GM04503 (cell line): ENCODE measurements around the gene ZNF80.
A peak's percentile ranks its signal among the peaks of the same experiment; 100 is the strongest.
"Not testable (repeated sequence)": the region's sequence is repeated elsewhere in the genome, so short reads cannot be mapped to it uniquely, and the experiment has no call there.

ENCODE experiments used
- DNase-seq: peaks from one replicate; pipeline ENCODE4 v3.0.0-alpha.2; 2012; ENCODE audit warnings: low read depth

The ZNF80 gene

DNA sequence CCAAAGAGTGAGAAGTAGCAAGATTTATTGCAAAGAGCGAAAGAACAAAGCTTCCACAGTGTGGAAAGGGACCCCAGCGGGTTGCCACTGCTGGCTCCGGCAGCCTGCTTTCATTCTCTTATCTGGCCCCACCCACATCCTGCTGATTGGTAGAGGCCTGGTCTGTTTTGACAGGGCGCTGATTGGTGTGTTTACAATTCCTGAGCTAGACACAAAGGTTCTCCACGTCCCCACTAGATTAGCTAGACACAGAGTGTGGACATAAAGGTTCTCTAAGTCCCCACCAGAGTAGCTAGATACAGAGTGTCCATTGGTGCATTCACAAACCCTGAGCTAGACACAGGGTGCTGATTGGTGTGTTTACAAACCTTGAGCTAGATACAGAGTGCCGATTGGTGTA lies at the start of gene ZNF80:
Gene ZNF80, minus strand, starts transcription at position 101 of the 400 bp plus-strand sequence. CDS start 504 bp downstream, outside the sequence.
- DNase-seq = not testable (repeated sequence)

DNA sequence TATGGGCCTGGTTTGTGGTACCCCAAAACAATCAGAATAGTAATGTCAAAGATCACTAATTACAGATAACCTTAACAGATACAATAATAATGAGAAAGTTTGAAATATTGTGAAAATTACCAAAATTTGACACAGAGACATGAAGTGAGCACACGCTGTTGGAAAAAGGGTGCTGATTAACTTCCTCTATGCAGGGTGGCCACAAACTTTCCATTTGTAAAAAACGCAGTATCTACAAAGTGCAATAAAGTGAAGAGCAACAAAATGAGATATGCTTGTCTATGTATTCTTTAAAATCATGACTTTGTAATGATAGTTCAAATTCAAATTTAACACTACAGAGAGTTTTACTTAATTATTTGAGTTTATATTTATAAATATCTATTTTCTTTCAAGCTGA lies 48.9 kb upstream of the ZNF80 start:
- no peak for DNase-seq

DNA sequence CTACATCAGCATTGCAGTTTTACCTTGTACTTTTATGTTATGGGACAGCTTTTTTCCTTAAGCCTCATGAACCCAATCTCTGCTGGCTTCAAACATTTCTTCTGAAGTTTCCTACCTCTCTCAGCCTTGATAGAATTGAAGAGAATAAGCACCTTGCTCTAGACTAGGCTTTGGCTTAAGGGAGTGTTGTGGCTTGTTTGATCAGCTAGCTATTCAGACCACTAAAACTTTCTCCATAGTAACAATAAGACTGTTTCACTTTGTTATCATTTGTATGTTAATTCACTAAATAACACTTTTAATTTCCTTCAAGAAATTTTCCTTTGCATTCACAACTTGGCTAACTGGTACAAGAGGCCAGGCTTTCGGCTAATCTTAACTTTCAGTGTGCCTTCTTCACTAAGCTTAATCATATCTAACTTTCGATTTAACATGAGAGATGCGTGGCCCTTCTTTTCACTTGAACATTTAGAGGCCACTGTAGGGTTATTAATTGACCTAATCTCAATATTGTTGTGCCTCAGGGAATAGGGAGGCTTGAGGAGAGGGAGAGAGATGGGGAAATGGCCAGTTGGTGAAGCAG lies 48.4 kb upstream of the ZNF80 start:
- DNase-seq = no peak

DNA sequence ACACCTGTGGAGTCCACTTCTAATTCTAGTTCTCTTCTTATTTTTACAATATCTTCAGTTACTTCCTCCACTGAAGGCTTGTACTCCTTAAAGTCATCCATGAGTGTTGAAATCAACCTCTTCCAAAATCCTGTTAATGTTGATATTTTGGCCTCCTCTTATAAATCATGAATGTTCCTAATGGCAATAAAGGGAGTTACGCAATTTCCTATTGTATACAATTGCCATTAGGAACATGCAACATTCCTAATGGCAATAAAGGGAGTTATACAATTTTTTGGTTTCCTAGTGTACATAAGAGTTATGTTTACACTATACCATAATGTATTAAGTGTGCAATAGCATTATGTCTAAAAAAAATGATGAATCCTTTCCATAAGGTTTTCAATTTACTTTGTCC lies 47.3 kb upstream of the ZNF80 start:
- DNase-seq = no peak

DNA sequence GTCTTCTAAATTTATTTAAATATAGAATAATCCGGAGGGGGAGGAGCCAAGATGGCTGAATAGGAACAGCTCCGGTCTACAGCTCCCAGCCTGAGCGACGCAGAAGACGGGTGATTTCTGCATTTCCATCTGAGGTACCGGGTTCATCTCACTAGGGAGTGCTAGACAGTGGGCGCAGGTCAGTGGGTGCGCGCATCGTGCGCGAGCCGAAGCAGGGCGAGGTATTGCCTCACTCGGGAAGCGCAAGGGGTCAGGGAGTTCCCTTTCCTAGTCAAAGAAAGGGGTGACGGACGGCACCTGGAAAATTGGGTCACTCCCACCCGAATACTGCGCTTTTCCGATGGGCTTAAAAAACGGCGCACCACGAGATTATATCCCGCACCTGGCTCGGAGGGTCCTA lies 39.5 kb upstream of the ZNF80 start:
- DNase-seq = not testable (repeated sequence)

DNA sequence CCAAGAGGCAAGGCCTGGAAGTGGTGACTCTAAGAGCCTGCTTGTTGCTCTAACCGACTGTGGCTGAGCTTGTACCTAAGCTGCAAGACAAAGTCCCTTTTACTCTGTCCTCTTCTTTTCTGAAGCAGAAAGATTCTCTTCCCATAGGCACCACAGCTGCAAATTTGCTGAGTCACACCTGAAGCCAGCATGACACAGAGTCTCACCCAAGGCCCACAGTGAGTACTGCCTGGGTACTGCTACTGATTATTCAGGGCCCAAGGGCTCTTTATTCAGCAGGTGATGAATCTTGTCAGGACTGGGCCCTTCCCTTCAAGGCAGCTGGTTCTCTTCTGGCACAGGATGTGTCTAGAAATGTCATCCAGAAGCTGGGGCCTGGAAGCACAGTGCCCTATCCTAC lies 37.6 kb upstream of the ZNF80 start:
- DNase-seq = peak; percentile 10

DNA sequence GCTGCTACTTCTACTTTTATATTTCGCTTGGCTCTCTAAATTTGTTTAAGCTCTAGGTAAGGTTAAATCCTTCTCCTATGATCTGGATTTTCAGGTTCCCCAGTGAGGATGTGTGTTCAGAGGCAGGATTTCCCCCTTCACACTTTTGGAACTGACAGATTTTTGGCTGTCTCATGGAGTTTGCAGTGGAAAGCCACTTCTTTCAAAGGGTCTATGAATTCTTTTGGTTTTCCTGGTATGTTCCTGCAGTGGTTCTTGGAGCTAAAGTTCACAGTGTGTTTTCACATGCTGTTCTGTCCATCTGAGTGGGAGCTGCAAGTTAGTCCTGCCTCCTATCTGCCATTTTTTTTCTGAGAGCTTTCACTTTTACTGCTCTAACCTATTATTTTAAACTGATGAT lies 34.9 kb upstream of the ZNF80 start:
- DNase-seq = no peak

DNA sequence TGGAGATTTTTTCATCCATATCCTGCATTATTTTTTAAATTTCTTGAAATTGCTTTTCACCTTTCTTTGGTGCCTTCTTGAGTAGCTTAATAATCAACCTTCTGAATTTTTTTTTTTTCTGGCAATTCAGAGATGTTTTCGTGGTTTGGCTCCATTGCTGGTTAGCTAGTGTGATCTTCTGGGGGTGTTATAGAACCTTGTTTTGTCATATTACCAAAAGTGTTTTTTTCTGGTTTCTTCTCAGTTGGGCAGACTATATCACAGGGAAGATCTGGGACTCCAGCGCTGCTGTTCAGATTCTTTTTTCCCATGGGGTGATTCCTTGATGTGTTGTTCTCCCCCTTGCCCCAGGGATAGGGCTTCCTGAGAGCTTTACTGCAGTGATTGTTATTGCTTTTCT lies 32.6 kb upstream of the ZNF80 start:
- no peak for DNase-seq

DNA sequence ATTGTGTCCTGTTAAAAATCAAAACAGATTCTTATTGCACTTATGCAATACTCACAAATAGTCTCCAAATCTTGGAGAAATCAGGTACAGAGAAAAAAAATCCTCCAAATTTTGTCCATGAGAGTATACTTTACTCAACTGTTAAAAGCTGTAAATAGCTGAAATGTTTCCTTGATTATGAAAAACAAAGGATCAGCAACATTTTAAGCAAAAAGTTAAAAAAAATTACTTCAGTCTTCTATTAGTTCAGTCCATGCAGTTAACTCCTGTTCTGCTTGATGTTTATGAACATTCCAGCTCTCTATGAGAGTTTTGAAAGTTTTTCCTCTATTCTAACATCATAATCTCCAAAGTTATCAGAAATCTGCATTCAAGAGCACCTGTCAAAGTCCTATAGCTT lies 22.8 kb upstream of the ZNF80 start:
- no peak for DNase-seq

DNA sequence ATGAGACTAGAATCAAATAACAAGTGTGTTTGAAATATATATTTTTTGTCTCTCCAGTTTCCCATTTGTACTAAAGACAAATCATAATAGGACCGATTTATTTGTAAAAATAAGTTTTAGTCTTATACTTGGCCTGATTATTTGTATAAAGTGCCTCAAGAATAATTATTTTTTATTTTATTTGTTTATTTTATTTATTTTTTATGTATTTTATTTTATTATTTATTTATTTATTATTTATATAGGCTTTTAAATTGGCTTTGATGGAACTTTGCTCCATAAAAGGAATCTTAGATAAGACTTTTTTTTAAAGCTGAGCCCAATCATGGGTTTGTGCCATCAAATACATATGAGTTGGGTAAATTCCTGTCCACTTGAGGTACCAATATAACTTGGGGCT lies 22.2 kb upstream of the ZNF80 start:
- no peak for DNase-seq

DNA sequence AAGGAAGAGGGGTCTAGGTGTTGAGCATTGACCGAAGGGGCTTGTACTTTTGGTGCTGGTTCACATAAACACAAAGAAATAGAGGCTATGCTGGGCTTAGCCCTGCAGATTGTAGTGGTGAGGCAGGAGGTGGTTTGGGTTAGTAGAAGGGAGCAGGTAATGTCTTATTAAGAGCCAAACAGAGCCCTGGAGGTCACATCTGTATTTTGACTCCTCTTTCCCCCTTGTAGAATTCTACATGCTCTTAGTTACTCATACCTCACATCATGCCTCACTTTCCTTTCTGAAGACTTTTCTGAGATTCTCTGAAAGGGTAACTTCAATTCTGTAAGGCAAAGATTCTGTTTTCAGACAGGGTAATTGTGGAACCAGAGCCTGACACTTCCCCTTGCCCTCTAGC lies 16.1 kb upstream of the ZNF80 start:
- no peak for DNase-seq

DNA sequence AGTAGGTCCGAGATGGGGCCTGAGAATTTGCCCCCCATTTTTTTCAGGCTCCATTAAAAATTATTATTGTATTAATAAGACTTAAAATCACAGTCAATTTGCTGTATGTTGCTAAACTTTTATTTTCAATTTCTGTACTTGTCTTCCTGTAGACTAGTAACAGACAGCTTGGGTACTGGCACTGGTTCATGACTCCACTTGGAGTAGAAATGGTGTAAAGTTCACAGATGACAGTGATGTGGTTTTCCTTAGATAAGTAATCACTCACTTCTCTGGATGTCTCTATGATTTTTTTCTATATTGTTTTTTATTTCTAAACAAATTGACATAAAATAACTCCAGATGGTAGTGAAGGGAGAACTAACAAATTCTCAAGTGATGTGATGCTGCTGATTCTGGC lies 15.6 kb upstream of the ZNF80 start:
- DNase-seq = no peak

DNA sequence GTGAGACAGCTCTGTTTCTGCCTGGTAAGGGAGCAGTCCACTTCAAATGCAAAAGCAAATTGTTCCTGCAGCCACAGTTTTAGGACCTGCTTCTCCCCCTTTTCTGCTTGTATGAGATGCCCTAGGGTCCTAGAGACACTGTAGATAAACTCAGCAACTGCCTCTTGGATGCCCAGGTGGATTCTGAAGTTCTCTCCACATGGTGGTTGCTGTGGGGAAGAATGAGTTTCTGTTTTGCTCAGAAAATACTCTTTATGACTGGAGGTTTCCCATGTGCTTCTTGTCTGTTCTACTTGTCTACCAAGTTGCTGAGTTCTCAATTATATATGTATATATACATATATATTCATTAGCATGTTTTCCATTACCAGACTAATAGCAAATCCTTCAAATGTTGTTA lies 5.6 kb upstream of the ZNF80 start:
- no peak for DNase-seq

DNA sequence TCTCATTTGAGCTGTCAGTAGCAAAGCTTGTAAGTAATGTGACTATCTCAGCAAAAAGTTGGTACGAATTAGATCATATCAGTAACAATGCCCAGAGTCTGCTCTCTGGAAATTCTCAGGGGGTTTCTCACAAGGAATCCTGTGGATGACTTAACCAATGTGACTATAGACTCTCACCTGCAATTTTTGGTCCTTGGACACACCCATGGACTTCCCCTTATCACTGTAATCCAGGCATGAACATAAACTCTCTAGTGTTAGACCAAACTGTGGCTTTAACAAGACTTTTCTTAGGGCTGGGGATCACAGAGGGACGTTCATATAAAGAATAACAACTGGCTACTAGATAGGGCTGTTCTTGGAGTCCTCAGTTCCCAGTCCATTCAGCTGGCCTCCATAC lies 3.9 kb upstream of the ZNF80 start:
- DNase-seq = no peak

DNA sequence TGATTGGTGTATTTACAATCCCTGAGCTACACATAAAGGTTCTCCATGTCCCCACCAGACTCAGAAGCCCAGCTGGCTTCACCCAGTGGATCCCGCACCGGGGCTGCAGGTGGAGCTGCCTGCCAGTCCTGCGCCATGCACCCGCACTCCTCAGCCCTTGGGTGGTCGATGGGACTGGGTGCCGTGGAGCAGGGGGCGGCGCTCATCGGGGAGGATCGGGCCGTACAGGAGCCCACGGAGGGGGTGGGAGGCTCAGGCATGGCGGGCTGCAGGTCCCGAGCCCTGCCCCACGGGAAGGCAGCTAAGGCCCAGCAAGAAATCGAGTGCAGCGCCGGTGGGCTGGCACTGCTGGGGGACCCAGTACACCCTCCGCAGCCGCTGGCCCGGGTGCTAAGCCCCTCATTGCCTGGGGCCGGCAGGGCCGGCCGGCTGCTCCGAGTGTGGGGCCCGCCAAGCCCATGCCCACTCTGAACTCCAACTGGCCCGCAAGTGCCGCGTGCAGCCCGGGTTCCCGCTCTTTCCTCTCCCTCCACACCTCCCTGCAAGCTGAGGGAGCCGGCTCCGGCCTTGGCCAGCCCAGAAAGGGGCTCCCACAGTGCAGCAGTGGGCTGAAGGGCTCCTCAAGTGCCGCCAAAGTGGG lies 888 bp upstream of the ZNF80 start:
- DNase-seq = not testable (repeated sequence)

DNA sequence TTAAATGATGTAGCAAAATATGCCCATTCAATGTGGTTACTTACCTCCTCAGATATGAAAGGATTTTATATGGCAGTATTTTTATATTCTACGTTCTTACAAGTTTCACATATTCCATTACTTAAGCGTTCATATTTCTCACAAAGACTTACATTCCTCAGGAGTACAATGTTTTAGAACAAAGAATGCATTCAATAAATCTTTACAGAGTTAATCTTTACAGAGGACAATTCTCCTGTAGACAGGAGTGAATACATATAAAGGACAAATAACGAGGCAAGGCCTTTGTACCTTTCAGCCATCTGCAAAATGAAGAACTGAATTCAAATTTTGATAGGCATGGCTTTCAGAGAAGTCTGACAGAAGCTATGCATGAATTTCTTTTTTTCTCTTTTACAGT lies 1.9 kb downstream of the ZNF80 start:
- DNase-seq = no peak

DNA sequence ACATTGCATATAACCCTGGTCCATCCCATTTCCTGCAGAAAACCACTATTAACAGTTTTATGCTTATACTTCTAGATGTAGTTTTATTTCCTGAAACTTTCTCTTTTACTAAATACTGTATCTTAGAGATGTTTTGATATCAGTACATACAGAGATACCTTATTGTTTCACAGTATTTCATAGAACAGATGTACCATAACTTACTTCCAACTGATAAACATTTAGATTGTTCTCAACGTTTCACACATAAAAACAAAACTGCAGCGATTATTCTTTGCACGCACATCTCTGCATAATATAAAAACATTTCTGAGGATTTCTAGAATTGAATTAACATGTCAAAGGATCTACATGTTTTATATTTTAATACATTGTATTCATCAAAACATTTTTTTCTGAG lies 2.6 kb downstream of the ZNF80 start:
- no peak for DNase-seq

DNA sequence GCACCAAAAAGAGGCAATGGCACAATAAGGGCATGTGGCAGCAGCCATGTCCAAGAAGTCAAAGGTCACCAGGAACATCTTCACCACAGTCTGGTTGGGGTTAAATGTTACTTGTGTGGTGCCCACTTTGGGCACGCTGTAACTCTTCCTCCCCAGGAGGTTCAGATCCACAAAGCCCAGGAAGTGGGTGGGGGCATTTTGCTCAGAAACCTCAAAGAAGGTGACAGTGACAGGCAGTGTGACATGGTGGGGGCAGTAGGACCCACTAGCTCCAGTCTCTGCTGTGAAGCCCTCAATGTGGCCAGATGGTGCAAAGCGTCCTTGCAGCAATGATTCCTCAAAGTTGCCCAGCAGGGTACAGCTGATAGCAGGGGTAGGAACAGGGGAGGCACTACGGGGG lies 5.8 kb downstream of the ZNF80 start:
- no peak for DNase-seq

DNA sequence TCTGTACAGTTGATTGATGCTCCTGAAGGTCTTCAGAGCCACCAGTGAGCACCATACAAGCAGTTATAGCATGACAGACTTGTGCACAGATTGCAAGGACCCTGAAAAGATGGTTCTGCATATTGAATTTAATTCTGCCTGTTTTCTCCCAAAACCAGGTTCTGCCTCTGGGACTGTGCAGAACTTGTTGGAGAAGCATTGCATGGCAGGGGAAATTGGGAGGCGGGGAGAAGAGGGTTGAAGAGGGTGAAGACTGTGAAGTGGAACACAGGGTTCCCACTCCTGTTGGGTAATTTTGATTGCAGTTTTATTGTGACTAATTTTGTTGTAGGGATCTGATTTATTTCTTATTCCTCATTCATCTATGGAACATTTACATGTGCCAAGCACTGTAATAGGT lies 10.3 kb downstream of the ZNF80 start:
- no peak for DNase-seq

DNA sequence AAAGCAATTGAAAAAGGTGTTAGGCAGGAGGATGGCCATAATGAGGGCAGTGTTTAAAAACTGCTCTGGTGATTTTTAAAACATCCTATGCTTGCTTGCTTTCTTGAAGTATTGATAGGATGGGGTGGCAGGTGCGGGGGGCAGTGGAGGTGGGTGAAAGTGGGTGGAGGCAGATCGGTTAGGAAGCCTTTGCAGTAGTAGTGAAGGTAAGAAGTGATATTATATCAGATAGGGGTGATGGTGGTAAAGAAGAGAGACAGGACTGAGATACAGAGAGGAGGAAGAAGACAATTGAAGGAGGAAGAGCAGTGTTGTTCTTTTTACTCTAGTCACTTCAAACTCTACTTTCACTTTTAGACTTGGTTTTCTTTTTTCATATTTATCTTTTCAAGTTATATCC lies 11.1 kb downstream of the ZNF80 start:
- no peak for DNase-seq

DNA sequence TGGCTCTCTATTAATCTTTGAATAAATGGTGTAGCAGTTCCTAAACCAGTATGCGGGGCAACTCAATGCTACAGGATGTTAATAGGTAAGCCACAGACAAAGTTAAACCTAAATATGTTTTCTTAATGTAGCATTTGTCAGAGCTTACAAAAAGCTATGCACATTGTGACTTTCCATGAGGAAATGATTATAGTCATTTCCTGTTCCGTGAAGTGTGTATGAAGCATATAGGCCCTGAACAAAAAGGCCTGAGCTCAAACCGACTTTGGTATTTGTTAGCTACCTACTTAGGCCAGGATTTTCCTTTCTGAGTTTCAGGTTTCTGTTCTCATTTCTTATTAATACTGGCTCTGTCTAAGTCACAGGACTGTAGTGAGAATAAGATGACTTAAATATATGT lies 14.2 kb downstream of the ZNF80 start:
- no peak for DNase-seq

DNA sequence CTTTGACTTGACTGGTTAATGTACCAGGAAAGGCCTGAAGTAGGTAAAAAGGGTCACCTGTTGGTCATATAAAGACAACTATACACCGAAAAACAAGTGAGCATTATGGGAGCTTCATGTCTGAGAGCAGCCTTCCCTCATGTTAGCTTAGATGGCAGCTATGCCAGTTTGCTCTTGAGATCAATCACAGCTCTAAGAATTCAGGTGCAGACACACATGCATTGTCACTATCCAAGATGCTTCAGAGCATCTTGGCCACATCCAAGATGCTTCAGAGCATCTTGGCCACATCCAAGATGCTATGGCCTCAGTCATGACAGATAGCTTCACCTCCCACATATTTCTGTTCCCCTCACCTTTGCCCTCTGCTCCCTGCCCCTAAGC lies 15.5 kb downstream of the ZNF80 start:
- no peak for DNase-seq

DNA sequence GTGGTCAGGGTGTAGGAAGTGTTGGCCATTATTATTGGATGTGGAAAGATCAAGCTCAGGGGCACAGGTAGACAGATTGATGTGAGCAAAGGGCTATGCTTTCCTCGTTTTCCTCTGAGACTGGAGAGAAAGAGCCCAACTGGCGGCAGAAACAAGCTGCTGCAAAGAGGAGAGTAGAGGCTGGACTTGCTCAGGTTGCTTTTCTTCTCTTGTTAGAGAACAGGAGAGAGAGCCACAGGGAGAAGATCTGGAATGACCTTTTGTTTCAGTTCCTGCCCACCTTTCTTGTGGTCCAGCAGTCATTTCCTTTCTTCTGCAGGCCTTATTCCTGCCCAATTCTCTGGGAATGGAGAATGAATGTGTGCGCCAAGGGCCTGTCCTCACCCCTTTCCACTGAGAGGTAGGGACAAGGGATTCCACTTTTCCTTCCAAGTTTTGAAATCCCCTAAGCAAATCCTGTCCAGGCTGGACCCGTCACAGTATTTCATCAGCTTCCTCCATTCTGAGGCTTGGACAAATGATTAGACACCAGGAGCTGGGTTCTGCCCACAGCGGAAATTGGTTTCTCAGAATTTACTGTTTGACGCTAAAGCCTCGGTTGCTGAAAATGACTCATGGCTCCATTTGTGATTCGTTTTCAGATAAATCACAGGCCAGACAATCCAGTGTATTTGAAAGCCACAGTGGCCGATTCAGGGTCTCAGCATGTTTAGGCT lies 16.1 kb downstream of the ZNF80 start:
- no peak for DNase-seq

DNA sequence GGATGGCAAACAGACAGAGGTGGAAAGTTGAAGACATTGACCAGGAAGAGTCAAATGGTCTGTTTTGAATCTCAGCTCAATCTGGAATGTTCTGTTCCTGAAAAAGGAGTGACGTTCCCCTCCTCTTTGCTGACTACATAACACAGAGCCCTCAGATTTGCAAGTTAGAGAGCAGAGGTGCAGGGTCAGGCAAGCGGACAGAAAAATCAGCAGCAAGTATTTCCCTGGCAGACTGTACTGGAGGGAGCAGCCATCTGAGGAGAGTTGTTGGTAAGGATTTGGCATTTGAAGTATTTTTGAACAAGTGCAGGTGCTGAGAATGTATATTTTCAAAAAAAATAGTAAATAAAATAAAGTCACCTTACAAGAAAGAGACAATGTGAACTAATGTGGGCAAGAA lies 17.6 kb downstream of the ZNF80 start:
- no peak for DNase-seq
